Measurements from ENCODE around the gene KRT86. TPM values are rescaled to one million over a fixed set of nuclear protein-coding genes. Genes with fewer than 3 reads are reported as not detected.
"Not testable (repeated sequence)": the region's sequence is repeated elsewhere in the genome, so short reads cannot be mapped to it uniquely, and the experiment has no call there.

The KRT86 gene
- total and polyA plus RNA-seq, 4 experiments from 2014 or later: not detected

- H3K27ac Mint-ChIP-seq; DNase-seq; H3K27me3 ChIP-seq (ENCODE audit: insufficient read depth, low read length); CTCF ChIA-PET (ENCODE audit: partially characterized antibody); H3K36me3 ChIP-seq (ENCODE audit: insufficient read depth, low read length); H3K27ac ChIP-seq (ENCODE audit: low read depth, low read length); H3K4me1 ChIP-seq (ENCODE audit: insufficient read depth, low read length); H3K4me3 Mint-ChIP-seq; POLR2A ChIA-PET (ENCODE audit: partially characterized antibody); H3K36me3 Mint-ChIP-seq; H3K9me3 Mint-ChIP-seq; H3K9me3 ChIP-seq (ENCODE audit: control insufficient read depth in 1 of 2, low read length in 2 of 2); H3K4me3 ChIP-seq (ENCODE audit: low read length in 2 of 2); intact Hi-C loops (cut with micrococcal nuclease): not testable (repeated sequence)
- peaks cover 28 to 33% of the 10 kb centered on the region in 2 donors for H3K27me3 Mint-ChIP-seq
- H3K4me1 Mint-ChIP-seq: peaks cover 4 to 11% (median 8%) of the 10 kb centered on the region in 4 donors
Measured at GRCh38 chr12:52304941-52305411, 30.5 kb downstream of the KRT86 start.

- Histone ChIP-seq H3K4me1 (ENCODE audit: insufficient read depth, low read length) (no peaks in the 10 kb centered on the region), H3K27ac (ENCODE audit: low read depth, low read length) (no peak overlapping the region), H3K4me3 (ENCODE audit: low read length in 2 of 2) (no peak overlapping the region), H3K27me3 (ENCODE audit: insufficient read depth, low read length) (peaks cover 4% of the 10 kb centered on the region), H3K36me3 (ENCODE audit: insufficient read depth, low read length) (no peaks in the 10 kb centered on the region), H3K9me3 (ENCODE audit: control insufficient read depth in 1 of 2, low read length in 2 of 2) (no peaks in the 10 kb centered on the region)
- intact Hi-C loops (cut with micrococcal nuclease): no loop called here
- no peak overlapping the region for H3K27ac Mint-ChIP-seq
- DNase-seq: no peak
- POLR2A ChIA-PET (ENCODE audit: partially characterized antibody): no interaction called here
- CTCF ChIA-PET (ENCODE audit: partially characterized antibody): interaction anchor here (0.5 to 1.6 kb wide), 4 partner anchors 13 to 149 kb away, joined by 3 to 6 read pairs (median 3); no protein-coding TSS in a partner anchor
- H3K36me3 Mint-ChIP-seq: no peaks in the 10 kb centered on the region
- peaks cover 4 to 11% (median 8%) of the 10 kb centered on the region in 4 donors for H3K4me1 Mint-ChIP-seq
- no peak overlapping the region for H3K4me3 Mint-ChIP-seq
- H3K27me3 Mint-ChIP-seq: peaks cover 30 to 40% of the 10 kb centered on the region in 2 donors
- peaks cover 0 to 2% (median 0%) of the 10 kb centered on the region in 8 donors for H3K9me3 Mint-ChIP-seq
Measured at GRCh38 chr12:52305921-52306705, 31.7 kb downstream of the KRT86 start.

- Mint-ChIP-seq H3K9me3 (peaks cover 0 to 2% (median 0%) of the 10 kb centered on the region in 8 donors), H3K4me1 (peaks cover 4 to 11% (median 8%) of the 10 kb centered on the region in 4 donors), H3K27me3 (peaks cover 32 to 46% of the 10 kb centered on the region in 2 donors), H3K36me3 (no peaks in the 10 kb centered on the region), H3K4me3 (no peak overlapping the region), H3K27ac (no peak overlapping the region)
- H3K4me1 ChIP-seq (ENCODE audit: insufficient read depth, low read length): no peaks in the 10 kb centered on the region
- H3K4me3 ChIP-seq (ENCODE audit: low read length in 2 of 2): no peak overlapping the region
- H3K9me3 ChIP-seq (ENCODE audit: control insufficient read depth in 1 of 2, low read length in 2 of 2): no peaks in the 10 kb centered on the region
- DNase-seq: no peak
- ChIA-PET POLR2A (ENCODE audit: partially characterized antibody) (no interaction called here), CTCF (ENCODE audit: partially characterized antibody) (interaction anchor here (0.5 to 1.6 kb wide), 5 partner anchors 12 to 149 kb away, joined by 3 to 6 read pairs (median 3); no protein-coding TSS in a partner anchor)
- H3K27ac ChIP-seq (ENCODE audit: low read depth, low read length): no peak overlapping the region
- H3K27me3 ChIP-seq (ENCODE audit: insufficient read depth, low read length): peaks cover 4% of the 10 kb centered on the region
- H3K36me3 ChIP-seq (ENCODE audit: insufficient read depth, low read length): no peaks in the 10 kb centered on the region
- intact Hi-C loops (cut with micrococcal nuclease): no loop called here
Measured at GRCh38 chr12:52306731-52307130, 32.3 kb downstream of the KRT86 start.

- intact Hi-C loops (cut with micrococcal nuclease): no loop called here
Measured at GRCh38 chr12:52307836-52308805, 33.7 kb downstream of the KRT86 start.

GRCh38 chr12:52308806-52309425, 34.5 kb downstream of the KRT86 start:
- H3K27me3 ChIP-seq (ENCODE audit: insufficient read depth, low read length): peaks cover 4% of the 10 kb centered on the region
- ChIA-PET CTCF (ENCODE audit: partially characterized antibody) (no interaction called here), POLR2A (ENCODE audit: partially characterized antibody) (no interaction called here)

More at GRCh38 chr12:52307836-52308805, 33.7 kb downstream of the KRT86 start:
- peak in 3 of 5 donors; percentile 10 to 18 (median 13) for DNase-seq
- H3K27ac ChIP-seq (ENCODE audit: low read depth, low read length): no peak overlapping the region
- peaks cover 4% of the 10 kb centered on the region for H3K27me3 ChIP-seq (ENCODE audit: insufficient read depth, low read length)
- H3K9me3 Mint-ChIP-seq: peaks cover 0 to 2% (median 0%) of the 10 kb centered on the region in 8 donors
- H3K27me3 Mint-ChIP-seq: peaks cover 32 to 54% of the 10 kb centered on the region in 2 donors
- H3K36me3 ChIP-seq (ENCODE audit: insufficient read depth, low read length): no peaks in the 10 kb centered on the region
- H3K4me1 ChIP-seq (ENCODE audit: insufficient read depth, low read length): no peaks in the 10 kb centered on the region
- H3K4me3 Mint-ChIP-seq: peak overlapping the region in 7 of 8 donors; percentile 29 to 68 (median 47)
- peaks cover 4 to 11% (median 8%) of the 10 kb centered on the region in 4 donors for H3K4me1 Mint-ChIP-seq
- H3K4me3 ChIP-seq (ENCODE audit: low read length in 2 of 2): no peak overlapping the region
- ChIA-PET POLR2A (ENCODE audit: partially characterized antibody) (no interaction called here), CTCF (ENCODE audit: partially characterized antibody) (interaction anchor here (0.9 to 1.6 kb wide), 2 partner anchors 29 to 151 kb away, joined by 3 to 6 read pairs; no protein-coding TSS in a partner anchor)
- no peaks in the 10 kb centered on the region for H3K9me3 ChIP-seq (ENCODE audit: control insufficient read depth in 1 of 2, low read length in 2 of 2)
- no peak overlapping the region for H3K27ac Mint-ChIP-seq
- H3K36me3 Mint-ChIP-seq: no peaks in the 10 kb centered on the region

GRCh38 chr12:52310622-52311284, 36.3 kb downstream of the KRT86 start:
- no peak overlapping the region for H3K27ac Mint-ChIP-seq
- Histone ChIP-seq H3K27me3 (ENCODE audit: insufficient read depth, low read length) (peaks cover 8% of the 10 kb centered on the region), H3K36me3 (ENCODE audit: insufficient read depth, low read length) (no peaks in the 10 kb centered on the region), H3K4me1 (ENCODE audit: insufficient read depth, low read length) (no peaks in the 10 kb centered on the region), H3K27ac (ENCODE audit: low read depth, low read length) (no peak overlapping the region), H3K4me3 (ENCODE audit: low read length in 2 of 2) (no peak overlapping the region), H3K9me3 (ENCODE audit: control insufficient read depth in 1 of 2, low read length in 2 of 2) (no peaks in the 10 kb centered on the region)
- H3K27me3 Mint-ChIP-seq: peaks cover 32 to 57% of the 10 kb centered on the region in 2 donors
- POLR2A ChIA-PET (ENCODE audit: partially characterized antibody): no interaction called here
- H3K4me3 Mint-ChIP-seq: peak overlapping the region in 1 of 8 donors; percentile 24
- H3K9me3 Mint-ChIP-seq: peaks cover 0 to 2% (median 0%) of the 10 kb centered on the region in 8 donors
- no peak for DNase-seq
- intact Hi-C loops (cut with micrococcal nuclease): no loop called here
- CTCF ChIA-PET (ENCODE audit: partially characterized antibody): interaction anchor here (2.7 to 3.6 kb wide), 2 partner anchors 17 to 32 kb away, joined by 15 to 26 read pairs; no protein-coding TSS in a partner anchor
- peaks cover 4 to 11% (median 4%) of the 10 kb centered on the region in 4 donors for H3K4me1 Mint-ChIP-seq
- H3K36me3 Mint-ChIP-seq: no peaks in the 10 kb centered on the region

More at GRCh38 chr12:52308806-52309425, 34.5 kb downstream of the KRT86 start:
- Histone ChIP-seq H3K9me3 (ENCODE audit: control insufficient read depth in 1 of 2, low read length in 2 of 2) (no peaks in the 10 kb centered on the region), H3K36me3 (ENCODE audit: insufficient read depth, low read length) (no peaks in the 10 kb centered on the region), H3K4me1 (ENCODE audit: insufficient read depth, low read length) (no peaks in the 10 kb centered on the region), H3K27ac (ENCODE audit: low read depth, low read length) (no peak overlapping the region), H3K4me3 (ENCODE audit: low read length in 2 of 2) (no peak overlapping the region)
- no peaks in the 10 kb centered on the region for H3K36me3 Mint-ChIP-seq
- peaks cover 0 to 2% (median 0%) of the 10 kb centered on the region in 8 donors for H3K9me3 Mint-ChIP-seq
- no peak for DNase-seq
- intact Hi-C loops (cut with micrococcal nuclease): no loop called here
- H3K4me3 Mint-ChIP-seq: peak overlapping the region in 6 of 8 donors; percentile 29 to 68 (median 44)
- peaks cover 4 to 11% (median 8%) of the 10 kb centered on the region in 4 donors for H3K4me1 Mint-ChIP-seq
- H3K27me3 Mint-ChIP-seq: peaks cover 32 to 59% of the 10 kb centered on the region in 2 donors
- no peak overlapping the region for H3K27ac Mint-ChIP-seq
